GM21737 (cell line): Measurements from ENCODE around the gene CPNE1.

Experiments
- ATAC-seq: cut with Tn5 transposase; IDR thresholded peaks from one replicate; pipeline ENCODE4 v1.9.1; 2021; ENCODE audit warnings: mild to moderate bottlenecking, moderate library complexity; ENCODE audit not compliant: unreplicated experiment

Gene CPNE1

GRCh38 chr20:35654415-35654814, 10.3 kb downstream of the CPNE1 start:
- no peak for ATAC-seq

GRCh38 chr20:35653893-35654292, 10.8 kb downstream of the CPNE1 start:
- no peak for ATAC-seq

DNA sequence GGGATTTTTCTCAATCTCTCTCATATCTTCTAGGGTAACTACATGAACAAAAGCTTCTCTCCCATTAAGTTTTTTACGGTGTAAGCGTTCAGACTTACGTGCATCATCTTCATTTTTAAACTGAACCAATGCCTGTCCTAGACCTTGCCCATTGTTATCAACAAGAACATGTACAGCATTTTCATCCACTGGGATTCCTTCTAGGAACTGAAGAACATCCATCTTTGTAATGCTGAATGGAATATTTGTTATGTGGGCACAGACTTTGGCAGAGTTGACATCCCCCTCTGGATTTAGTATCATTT, 11.3 kb downstream of the CPNE1 start:
- ATAC-seq, result no peak

DNA sequence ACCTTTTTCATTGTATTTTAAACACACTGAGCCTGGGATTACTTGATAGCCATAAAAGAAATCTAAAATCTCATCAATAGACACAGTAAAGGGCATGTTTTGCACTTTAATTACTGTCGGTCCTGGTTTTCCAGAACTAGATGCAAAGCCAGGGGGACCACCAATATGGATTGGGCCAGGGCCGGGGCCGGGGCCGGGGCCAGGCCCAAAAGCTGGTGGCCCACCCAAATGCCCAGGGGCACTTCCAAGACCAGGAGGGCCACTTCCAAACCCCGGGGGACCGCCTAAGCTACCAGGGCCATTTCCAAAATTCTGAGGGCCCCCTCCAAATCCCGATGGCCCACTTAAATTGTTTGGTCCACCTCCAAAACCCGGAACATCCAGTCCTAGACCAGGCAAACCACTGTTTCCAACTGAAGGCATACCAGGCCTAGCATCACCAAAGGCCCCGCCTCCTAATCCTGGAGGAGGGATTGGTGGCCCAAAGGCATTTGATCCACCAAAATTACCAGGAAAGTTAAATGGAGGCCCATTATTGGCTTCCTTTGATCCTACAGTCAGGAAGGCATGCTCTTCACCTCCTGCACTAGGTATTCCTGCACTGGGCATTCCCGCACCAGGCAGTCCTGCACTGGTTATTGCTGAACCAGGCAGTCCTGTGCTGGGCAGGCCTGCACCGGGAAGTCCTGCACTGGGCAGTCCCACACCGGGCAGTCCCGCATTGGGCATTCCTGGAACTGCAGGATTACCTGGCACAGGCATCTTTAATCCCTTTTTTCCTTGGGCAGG, 11.9 kb downstream of the CPNE1 start:
- ATAC-seq, result no peak

- no peak for ATAC-seq
Measured at GRCh38 chr20:35651958-35652357, 12.7 kb downstream of the CPNE1 start.

DNA sequence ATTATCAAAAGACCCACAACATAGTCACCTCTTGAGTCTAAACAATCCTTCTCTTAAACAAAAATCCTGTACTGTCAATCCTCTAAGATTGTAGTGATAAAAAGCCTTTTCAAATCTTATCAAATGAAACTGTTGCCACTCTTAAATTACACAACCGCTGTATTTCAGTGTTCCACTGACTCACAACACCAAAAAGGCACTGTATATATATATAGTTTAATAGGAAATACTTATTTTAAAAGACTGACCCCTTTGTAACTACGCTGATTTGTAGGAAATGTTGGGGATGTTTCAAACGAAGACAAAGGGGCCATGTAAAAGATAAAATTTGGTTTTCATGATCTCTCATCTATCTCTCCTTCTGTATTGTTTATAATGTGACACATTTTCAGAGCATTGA, 14.1 kb downstream of the CPNE1 start:
- ATAC-seq, result no peak

- no peak for ATAC-seq
Measured at GRCh38 chr20:35648836-35649235, 15.9 kb downstream of the CPNE1 start.

DNA sequence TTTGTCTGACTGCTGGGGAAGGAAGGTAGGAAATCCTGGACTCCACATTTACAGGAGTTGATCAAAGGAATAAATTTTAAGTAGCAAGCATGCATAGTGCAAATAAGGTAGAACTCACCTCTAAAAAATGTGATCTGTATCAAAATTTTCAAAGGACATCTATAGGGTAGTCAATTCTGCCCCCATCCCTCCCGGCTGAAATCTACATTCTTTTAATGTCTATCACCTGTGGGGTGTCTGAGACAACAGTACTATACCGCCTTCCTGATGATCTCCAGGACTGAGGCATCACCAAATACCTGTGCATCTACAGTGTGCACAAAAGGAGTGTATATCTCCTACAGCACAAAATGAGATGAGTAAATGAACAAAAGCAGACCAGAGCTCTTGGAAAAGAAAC, 19.9 kb downstream of the CPNE1 start:
- no peak for ATAC-seq

- no peak for ATAC-seq
Measured at GRCh38 chr20:35643045-35643444, 21.7 kb downstream of the CPNE1 start.

GRCh38 chr20:35641743-35642142, 23.0 kb downstream of the CPNE1 start:
- no peak for ATAC-seq

DNA sequence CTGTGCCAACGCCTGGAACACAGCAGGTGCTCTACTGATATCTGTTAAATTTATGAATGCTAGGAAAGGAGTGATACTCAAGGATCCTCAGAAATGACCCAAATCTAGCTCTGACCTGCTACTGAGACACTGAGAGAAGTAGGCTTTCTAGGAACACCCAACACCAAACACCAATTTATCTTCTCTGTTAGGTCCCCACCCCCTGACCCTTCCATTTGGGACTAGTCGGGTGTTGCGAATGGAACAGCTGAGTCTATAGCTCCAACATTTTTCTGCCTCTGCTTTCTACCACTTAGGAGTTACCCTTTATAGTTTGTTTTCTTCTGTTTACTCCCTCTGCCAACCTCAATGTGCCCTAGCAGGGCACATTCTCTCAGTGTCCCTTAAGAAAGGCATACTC, 24.0 kb downstream of the CPNE1 start:
- ATAC-seq, result no peak

DNA sequence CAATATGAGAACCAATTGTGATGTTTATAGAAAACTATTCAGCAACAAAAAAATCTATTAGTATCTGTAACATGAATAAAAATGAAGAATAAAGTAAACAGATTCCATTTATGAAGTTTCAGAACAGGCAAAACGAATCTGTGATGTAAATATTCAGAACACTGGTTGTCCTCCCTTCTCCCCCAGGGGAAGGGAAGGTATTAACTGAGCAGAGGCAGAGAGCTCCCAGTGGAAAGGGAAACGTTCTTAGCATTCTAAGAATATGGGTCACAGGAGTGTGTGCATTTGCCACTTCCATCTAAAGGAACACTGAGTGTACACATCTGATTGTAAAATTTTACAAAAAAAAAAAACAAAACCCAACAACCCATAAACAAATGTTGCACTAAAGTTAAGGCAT, 25.9 kb downstream of the CPNE1 start:
- no peak for ATAC-seq

DNA sequence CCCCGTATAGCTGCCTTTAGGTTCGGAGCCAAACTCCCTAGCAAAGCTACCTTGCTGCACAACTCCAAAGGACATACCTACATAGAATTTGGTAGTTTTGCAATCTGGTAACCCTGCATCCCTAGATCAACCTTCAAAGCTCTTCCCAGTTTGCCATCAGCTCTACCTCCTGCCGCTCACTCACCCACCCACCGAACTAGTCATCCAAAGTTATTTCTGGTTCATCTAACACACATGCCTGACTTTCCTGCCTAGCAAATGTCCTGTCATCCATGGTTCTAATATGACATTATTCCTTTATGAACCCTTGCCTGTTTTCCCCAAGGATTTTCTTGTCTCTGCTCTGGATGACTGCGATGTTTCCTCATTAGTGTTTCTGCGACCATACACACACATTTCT, 27.4 kb downstream of the CPNE1 start:
- ATAC-seq, result no peak

- no peak for ATAC-seq
Measured at GRCh38 chr20:35636095-35636494, 28.6 kb downstream of the CPNE1 start.

DNA sequence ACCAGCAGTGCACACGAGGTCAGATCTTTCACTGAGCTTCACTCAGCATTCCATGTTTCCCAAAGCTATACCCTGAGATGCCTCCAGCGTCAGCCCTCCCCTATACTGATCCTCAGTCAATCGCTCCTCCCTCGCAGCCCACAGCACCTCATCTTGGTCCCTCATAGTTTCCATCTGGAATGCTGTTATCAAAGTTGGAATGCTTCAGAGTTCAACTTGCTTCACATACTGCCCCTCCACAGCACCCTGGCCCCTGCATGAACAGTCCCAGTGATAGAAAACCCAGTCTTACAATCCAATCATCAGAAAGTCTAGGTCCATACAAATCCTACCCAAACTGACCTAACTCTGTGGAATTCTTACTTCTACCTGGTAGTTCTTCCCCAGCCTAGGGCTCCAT, 29.0 kb downstream of the CPNE1 start:
- no peak for ATAC-seq

GRCh38 chr20:35632539-35633115, 32.1 kb downstream of the CPNE1 start:
- no peak for ATAC-seq

DNA sequence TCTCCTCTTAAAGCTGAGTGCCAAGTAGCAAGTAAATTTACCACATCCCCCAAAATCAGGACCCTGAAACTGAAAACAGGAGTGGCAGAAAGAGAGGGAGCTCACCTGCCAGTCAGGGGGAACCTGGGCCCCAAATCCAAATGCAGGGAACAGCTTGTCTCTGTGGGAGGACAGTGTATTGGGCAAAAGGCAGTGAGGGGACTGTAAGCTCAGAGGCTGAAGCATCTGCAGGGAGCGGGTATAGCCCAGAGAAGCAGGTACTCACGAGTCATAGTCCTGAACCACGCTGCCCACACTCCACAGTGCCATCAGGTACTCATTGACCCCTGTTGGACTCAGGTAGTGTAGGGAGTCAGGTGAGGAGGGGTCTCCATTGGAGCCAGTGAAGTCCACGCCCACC, 34.1 kb downstream of the CPNE1 start:
- no peak for ATAC-seq

DNA sequence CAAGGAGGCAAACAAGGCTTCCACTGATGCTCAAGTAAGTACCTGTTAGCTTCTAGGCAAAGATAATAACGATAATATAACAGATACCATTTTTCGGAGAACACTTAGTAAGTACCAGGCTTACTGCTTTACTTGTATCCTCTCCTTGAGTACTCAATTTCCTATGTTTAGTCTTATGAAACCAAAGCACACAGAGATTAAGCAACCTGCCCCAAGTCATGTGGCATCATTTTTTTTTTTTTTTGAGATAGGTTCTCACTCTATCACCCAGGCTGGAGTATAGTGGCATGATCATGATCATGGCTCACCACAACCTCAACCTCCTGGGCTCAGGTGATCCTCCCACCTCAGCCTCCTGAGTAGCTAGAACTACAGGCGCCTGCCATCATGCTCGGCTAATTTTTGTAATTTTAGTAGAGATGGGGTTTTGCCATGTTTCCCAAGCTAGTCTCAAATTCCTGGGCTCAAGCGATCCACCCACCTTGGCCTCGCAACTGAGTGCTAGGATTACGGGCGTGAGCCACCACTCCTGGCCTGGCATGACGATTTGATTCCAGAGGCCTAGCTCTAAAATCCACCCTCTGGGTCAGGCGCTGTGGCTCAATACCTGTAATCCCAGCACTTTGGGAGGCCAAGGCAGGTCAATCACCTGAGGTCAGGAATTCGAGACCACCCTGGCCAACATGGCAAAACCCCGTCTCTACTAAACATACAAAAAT, 35.1 kb downstream of the CPNE1 start:
- no peak for ATAC-seq

DNA sequence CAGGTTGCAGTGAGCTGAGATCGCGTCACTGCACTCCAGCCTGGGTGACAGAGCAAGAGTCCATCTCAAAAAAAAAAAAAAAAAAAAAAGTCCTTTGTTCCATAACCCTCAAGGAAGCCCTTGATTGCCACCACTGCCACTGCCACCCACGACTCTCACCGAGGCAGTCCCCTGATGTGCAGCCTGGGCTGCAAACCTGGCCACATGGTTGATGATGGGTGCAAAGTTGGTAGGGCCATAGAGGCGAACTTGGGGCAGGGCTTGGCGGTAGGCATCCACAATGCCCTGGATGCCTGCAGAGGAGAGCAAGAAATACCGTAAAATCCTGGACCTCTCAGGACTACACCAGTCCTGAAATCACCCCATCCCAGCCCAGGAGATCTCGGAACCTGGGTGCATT, 37.6 kb downstream of the CPNE1 start:
- no peak for ATAC-seq

DNA sequence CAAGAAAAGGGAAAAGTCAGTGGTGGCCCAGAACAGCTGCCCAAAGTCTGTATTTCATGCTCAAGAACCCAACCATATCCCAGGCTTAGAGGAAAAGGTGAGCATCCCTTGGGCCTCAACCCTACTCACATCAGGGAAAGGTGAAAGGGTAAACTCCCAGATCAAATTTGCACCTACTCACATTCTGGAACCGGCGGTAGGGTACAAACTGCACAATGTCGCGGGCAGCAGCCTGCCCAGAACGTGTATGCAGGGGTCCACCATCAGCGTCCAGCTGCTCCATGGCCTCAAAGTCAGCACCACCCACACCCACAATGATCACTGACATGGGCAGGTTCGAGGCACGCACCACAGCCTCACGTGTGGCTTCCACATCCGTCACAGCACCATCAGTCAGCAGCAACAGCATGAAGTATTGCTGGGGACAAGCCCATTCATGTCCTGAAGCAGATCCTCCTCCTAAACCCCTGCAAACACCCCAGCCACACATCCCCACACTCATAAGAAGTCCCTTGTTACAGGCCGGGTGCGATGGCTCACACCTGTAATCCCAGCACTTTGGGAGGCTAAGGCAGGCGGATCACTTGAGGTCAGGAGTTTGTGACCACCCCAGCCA, 38.2 kb downstream of the CPNE1 start:
- ATAC-seq, result no peak

GRCh38 chr20:35625584-35626385, 38.9 kb downstream of the CPNE1 start:
- ATAC-seq, result no peak
